Activated CD8-positive, alpha-beta T cell treated with anti-CD3 and anti-CD28 coated beads, Interleukin-2, amount 10 ng/mL, durations not matched to agents 7 days and 5 days (primary cell): ENCODE measurements around the gene ANKRD34A. TPM values are rescaled to one million over a fixed set of nuclear protein-coding genes. Genes with fewer than 3 reads are reported as not detected.

ENCODE experiments used
- ATAC-seq: fragments of 150-1000 bp; cut with Tn5 transposase; one replicate; pipeline ENCODE4 v1.10.0; 2021; ENCODE audit warnings: moderate library complexity
- CTCF ChIA-PET: fragments of 350-600 bp; sonication (Branson Sonifier 250); formaldehyde crosslinking; loops from one replicate; lab custom pipeline; 2021; ENCODE audit warnings: antibody characterized with exemption; lab: Charles Lee
- POLR2A ChIA-PET: fragments of 350-600 bp; sonication (Branson Sonifier 250); formaldehyde crosslinking; loops from one replicate; lab custom pipeline; 2021; ENCODE audit warnings: antibody characterized with exemption; lab: Charles Lee
- DNase-seq: peaks from one replicate; pipeline ENCODE4 v3.0.0-alpha.2; 2020
- H3K27ac Mint-ChIP-seq: one replicate; pipeline ENCODE4 v1.8.0; 2021; ENCODE audit warnings: mild to moderate bottlenecking, mixed read lengths
- H3K27me3 Mint-ChIP-seq: one replicate; pipeline ENCODE4 v1.8.0; 2021; ENCODE audit warnings: low read depth, mixed read lengths
- H3K36me3 Mint-ChIP-seq: one replicate; pipeline ENCODE4 v1.8.0; 2021; ENCODE audit warnings: low read depth, mixed read lengths
- H3K4me1 Mint-ChIP-seq: one replicate; pipeline ENCODE4 v1.8.0; 2021; ENCODE audit warnings: low read depth, mixed read lengths
- H3K4me3 Mint-ChIP-seq: one replicate; pipeline ENCODE4 v1.8.0; 2021; ENCODE audit warnings: mild to moderate bottlenecking, mixed read lengths
- H3K9me3 Mint-ChIP-seq: one replicate; pipeline ENCODE4 v1.8.0; 2022; ENCODE audit warnings: mixed read lengths; ENCODE audit not compliant: insufficient read depth
- total RNA-seq, 2 experiments: library from RNA; stranded (reverse); gene quantifications; one replicate each; pipeline ENCODE4 v1.2.3, GENCODE V29; 2021

The ANKRD34A gene
- total RNA-seq, 2 experiments from 2014 or later = 1.8 to 2.4 TPM

GRCh38 chr1:145980457-145980994 lies 16.2 kb upstream of the ANKRD34A start:
- Mint-ChIP-seq H3K4me1 (peaks cover 27% of the 10 kb centered on the region), H3K9me3 (no peaks in the 10 kb centered on the region), H3K4me3 (no peak overlapping the region), H3K27me3 (no peaks in the 10 kb centered on the region), H3K27ac (no peak overlapping the region), H3K36me3 (peaks cover 3% of the 10 kb centered on the region)
- DNase-seq (no peak), ATAC-seq (no peak)
- ChIA-PET POLR2A (interaction anchor here (0.6 to 8.1 kb wide), 10 partner anchors 12 to 71 kb away, joined by 4 to 373 read pairs (median 19); partner anchors contain the start of genes ANKRD34A, LIX1L, PEX11B and POLR3GL), CTCF (interaction anchor here (1.3 to 8.7 kb wide), 10 partner anchors 13 to 134 kb away, joined by 3 to 269 read pairs (median 44); partner anchors contain the start of genes ANKRD34A, LIX1L, NUDT17 and POLR3GL)

- peak; percentile 20 for ATAC-seq
- CTCF ChIA-PET = interaction anchor here (1.3 to 8.7 kb wide), 14 partner anchors 12 to 134 kb away, joined by 3 to 269 read pairs (median 34); partner anchors contain the start of genes ANKRD34A, LIX1L, NUDT17 and PIAS3
Observed at GRCh38 chr1:145979746-145980456, 15.5 kb upstream of the ANKRD34A start.

DNA sequence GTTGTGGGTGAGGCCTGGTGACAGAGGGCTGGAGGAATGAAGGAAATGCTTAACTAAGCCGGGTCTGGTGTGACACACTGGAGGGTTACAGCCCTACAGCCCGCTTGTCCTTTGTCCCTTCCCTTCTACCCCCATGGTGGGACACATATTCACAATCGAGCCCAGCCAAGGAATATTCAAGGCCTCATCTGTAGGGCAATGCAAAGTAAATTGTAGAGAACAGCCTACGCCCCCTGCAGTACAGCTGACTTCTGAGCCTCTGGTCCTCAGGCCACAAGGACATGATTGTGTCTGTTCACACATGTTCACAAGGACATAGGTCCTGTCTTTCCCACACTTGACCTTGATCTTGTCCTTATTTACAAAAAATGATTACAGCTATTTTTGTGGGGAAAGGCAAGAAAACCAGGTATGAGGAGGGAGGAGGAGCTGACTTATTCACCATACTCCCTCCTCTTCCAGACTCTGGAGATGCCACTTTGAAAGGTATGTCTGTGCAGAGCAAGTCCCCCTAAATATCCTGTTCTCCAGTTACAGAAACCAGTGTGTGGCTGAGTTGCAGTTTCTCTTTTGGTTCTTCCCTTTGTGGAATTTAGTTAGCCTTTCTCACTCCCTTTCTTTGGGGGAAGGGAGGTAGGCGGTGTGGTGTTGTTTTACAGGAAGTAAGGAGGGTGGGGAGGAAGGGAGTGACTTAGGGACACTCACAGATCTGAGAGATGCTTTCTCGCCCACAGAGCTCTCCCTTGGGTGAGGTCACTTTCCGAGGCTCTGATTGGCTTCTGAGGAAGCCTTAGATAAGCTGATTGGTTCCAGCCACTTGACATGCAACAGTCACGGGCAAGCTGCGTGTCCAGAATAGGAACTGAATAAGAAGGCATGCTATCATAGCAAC lies 14.7 kb upstream of the ANKRD34A start:
- no peak overlapping the region for H3K27ac Mint-ChIP-seq
- H3K4me3 Mint-ChIP-seq = no peak overlapping the region

More at GRCh38 chr1:145979746-145980456, 15.5 kb upstream of the ANKRD34A start:
- H3K27me3 Mint-ChIP-seq = no peaks in the 10 kb centered on the region
- no peak overlapping the region for H3K27ac Mint-ChIP-seq
- POLR2A ChIA-PET = interaction anchor here (0.9 to 8.1 kb wide), 11 partner anchors 13 to 72 kb away, joined by 3 to 373 read pairs (median 13); partner anchors contain the start of genes ANKRD34A, LIX1L, PEX11B and POLR3GL
- no peaks in the 10 kb centered on the region for H3K9me3 Mint-ChIP-seq
- DNase-seq = no peak
- peaks cover 21% of the 10 kb centered on the region for H3K4me1 Mint-ChIP-seq
- H3K4me3 Mint-ChIP-seq = no peak overlapping the region
- peaks cover 3% of the 10 kb centered on the region for H3K36me3 Mint-ChIP-seq

DNA sequence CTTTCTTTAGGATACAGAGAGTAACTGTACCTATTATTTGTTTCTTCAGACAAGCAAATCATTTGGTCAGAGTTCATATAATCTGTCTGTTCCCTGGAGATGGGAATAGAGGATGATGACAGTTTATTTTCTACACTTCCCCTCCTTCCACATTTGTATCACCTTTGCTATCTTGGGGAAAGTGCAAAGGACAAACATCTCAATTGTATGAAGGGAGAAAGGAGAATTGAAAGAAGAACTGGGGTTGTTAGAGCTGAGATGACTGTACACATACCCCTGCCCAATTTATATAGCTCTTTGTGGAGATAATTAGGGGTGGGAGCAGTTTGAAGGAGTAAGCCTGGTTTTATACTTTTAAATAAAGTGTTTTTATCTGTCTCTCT lies 14.1 kb upstream of the ANKRD34A start:
- peaks cover 11% of the 10 kb centered on the region for H3K4me1 Mint-ChIP-seq
- DNase-seq (no peak), ATAC-seq (no peak)
- POLR2A ChIA-PET = interaction anchor here (1.1 to 8.1 kb wide), 10 partner anchors 14 to 133 kb away, joined by 3 to 373 read pairs (median 19); partner anchors contain the start of genes ANKRD34A, LIX1L, NUDT17 and POLR3GL
- no peaks in the 10 kb centered on the region for H3K27me3 Mint-ChIP-seq
- H3K36me3 Mint-ChIP-seq = peaks cover 5% of the 10 kb centered on the region
- H3K9me3 Mint-ChIP-seq = no peaks in the 10 kb centered on the region
- H3K4me3 Mint-ChIP-seq = no peak overlapping the region
- H3K27ac Mint-ChIP-seq = no peak overlapping the region
- CTCF ChIA-PET = interaction anchor here (1.2 to 8.7 kb wide), 17 partner anchors 10 to 132 kb away, joined by 3 to 269 read pairs (median 25); partner anchors contain the start of genes ANKRD34A, ITGA10, LIX1L and NUDT17

More for the DNA sequence above, 14.7 kb upstream of the ANKRD34A start:
- Mint-ChIP-seq H3K27me3 (no peaks in the 10 kb centered on the region), H3K4me1 (peaks cover 16% of the 10 kb centered on the region), H3K9me3 (no peaks in the 10 kb centered on the region), H3K36me3 (peaks cover 4% of the 10 kb centered on the region)
- ChIA-PET CTCF (interaction anchor here (0.7 to 8.7 kb wide), 17 partner anchors 11 to 133 kb away, joined by 3 to 269 read pairs (median 25); partner anchors contain the start of genes ANKRD34A, ITGA10, LIX1L and NUDT17), POLR2A (interaction anchor here (0.9 to 8.1 kb wide), 12 partner anchors 14 to 134 kb away, joined by 3 to 373 read pairs (median 12); partner anchors contain the start of genes ANKRD34A, LIX1L, NUDT17 and PEX11B)
- peak; percentile 89 for ATAC-seq
- peak; percentile 93 for DNase-seq

DNA sequence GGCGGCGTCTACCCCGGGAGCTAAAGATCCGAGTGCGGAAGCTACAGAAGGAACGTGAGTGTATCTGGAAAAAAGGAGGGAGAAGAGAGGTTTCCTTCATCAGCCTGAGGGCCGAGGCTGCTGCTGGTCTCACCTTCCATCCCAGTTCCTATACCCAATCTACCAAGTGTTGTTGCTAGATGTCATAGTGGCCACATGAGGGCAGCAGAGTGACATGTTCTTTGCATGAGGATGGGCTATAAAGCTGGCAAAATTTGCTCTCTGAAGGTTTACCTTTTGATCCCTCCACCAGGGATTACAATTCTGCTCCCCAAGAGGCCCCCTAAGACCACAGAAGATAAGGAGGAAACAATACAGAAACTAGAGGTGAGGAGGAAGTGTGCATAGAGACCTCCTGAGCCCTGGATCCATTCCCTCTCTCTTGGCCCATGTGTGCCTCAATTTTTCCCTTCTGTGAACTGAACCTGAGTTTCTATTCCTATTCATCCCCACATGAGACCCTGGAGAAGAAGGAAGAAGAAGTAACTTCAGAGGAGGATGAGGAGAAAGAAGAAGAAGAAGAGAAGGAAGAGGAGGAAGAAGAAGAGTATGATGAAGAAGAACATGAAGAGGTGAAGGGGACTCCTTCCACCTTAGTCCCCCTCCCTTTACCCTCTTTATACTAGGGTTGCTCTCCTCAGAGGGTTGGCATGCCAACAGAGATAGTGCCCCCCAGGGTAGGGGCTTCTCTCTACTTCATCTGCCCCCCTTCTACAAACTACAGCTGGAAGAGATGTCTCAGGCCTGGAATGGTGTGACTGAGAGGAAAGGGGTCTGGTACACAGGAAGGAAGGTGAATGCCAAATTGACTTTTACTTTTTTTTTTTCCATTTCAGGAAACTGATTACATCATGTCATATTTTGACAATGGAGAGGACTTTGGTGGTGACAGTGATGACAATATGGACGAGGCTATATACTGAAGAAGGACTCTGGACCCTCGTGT lies 13.4 kb upstream of the ANKRD34A start:
- CTCF ChIA-PET = interaction anchor here (0.6 to 8.7 kb wide), 24 partner anchors 10 to 149 kb away, joined by 3 to 269 read pairs (median 8); partner anchors contain the start of genes ANKRD34A, ITGA10, LIX1L and NUDT17
- ATAC-seq = peak; percentile 34
- POLR2A ChIA-PET = interaction anchor here (0.6 to 8.1 kb wide), 13 partner anchors 12 to 132 kb away, joined by 3 to 373 read pairs (median 10); partner anchors contain the start of genes ANKRD34A, LIX1L, NUDT17 and POLR3GL
- H3K27me3 Mint-ChIP-seq = no peaks in the 10 kb centered on the region
- peaks cover 4% of the 10 kb centered on the region for H3K4me1 Mint-ChIP-seq
- H3K4me3 Mint-ChIP-seq = no peak overlapping the region
- H3K9me3 Mint-ChIP-seq = no peaks in the 10 kb centered on the region
- H3K36me3 Mint-ChIP-seq = peaks cover 5% of the 10 kb centered on the region
- H3K27ac Mint-ChIP-seq = no peak overlapping the region
- DNase-seq = peak; percentile 86

GRCh38 chr1:145977016-145977415 lies 12.6 kb upstream of the ANKRD34A start:
- H3K36me3 Mint-ChIP-seq = peaks cover 5% of the 10 kb centered on the region
- H3K9me3 Mint-ChIP-seq = no peaks in the 10 kb centered on the region
- ATAC-seq (no peak), DNase-seq (no peak)
- no peaks in the 10 kb centered on the region for H3K27me3 Mint-ChIP-seq
- no peak overlapping the region for H3K27ac Mint-ChIP-seq
- no peak overlapping the region for H3K4me3 Mint-ChIP-seq
- H3K4me1 Mint-ChIP-seq = peaks cover 3% of the 10 kb centered on the region
- CTCF ChIA-PET = interaction anchor here (0.8 to 8.7 kb wide), 21 partner anchors 9 to 149 kb away, joined by 3 to 269 read pairs (median 13); partner anchors contain the start of genes ANKRD34A, LIX1L, NUDT17 and PIAS3
- POLR2A ChIA-PET = interaction anchor here (0.6 to 8.1 kb wide), 10 partner anchors 11 to 131 kb away, joined by 3 to 373 read pairs (median 16); partner anchors contain the start of genes ANKRD34A, LIX1L, NUDT17 and POLR3GL

DNA sequence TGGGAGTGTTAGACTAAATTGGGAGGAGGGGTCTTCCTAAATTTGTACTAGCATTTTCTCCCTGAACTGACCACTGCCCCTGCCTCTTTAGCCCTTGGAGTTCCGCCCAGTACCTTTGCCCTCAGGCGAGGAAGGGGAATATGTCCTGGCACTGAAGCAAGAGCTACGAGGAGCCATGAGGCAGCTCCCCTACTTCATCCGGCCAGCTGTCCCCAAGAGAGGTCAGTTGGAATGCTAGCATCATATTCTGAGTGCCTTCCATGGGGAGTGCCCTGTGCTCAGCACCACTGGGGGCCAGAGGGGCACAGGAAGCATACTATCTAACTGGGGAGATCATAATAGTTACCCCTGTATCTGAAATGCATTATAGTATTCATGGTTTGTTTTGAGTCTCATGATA lies 10.8 kb upstream of the ANKRD34A start:
- H3K27me3 Mint-ChIP-seq = no peaks in the 10 kb centered on the region
- H3K9me3 Mint-ChIP-seq = no peaks in the 10 kb centered on the region
- POLR2A ChIA-PET = interaction anchor here (8.1 kb wide), 1 partner anchor 18 kb away, joined by 373 read pairs; the partner anchor contains the start of gene TXNIP
- peaks cover 3% of the 10 kb centered on the region for H3K4me1 Mint-ChIP-seq
- ATAC-seq (no peak), DNase-seq (no peak)
- H3K36me3 Mint-ChIP-seq = peaks cover 5% of the 10 kb centered on the region
- no peak overlapping the region for H3K4me3 Mint-ChIP-seq
- H3K27ac Mint-ChIP-seq = peak overlapping the region; percentile 24
- CTCF ChIA-PET = interaction anchor here (8.3 to 8.7 kb wide), 2 partner anchors 18 to 35 kb away, joined by 235 to 269 read pairs; partner anchors contain the start of gene TXNIP

- Mint-ChIP-seq H3K27ac (no peak overlapping the region), H3K9me3 (no peaks in the 10 kb centered on the region)
Observed at GRCh38 chr1:145974721-145975120, 10.3 kb upstream of the ANKRD34A start.

GRCh38 chr1:145972580-145972979 lies 8.2 kb upstream of the ANKRD34A start:
- POLR2A ChIA-PET = interaction anchor here (1.6 kb wide), 1 partner anchor 9 kb away, joined by 8 read pairs; the partner anchor contains the start of genes ANKRD34A and POLR3GL
- H3K36me3 Mint-ChIP-seq = peaks cover 13% of the 10 kb centered on the region
- H3K9me3 Mint-ChIP-seq = peaks cover 4% of the 10 kb centered on the region
- DNase-seq = no peak
- peaks cover 3% of the 10 kb centered on the region for H3K4me1 Mint-ChIP-seq
- CTCF ChIA-PET = interaction anchor here (0.7 to 1.3 kb wide), 4 partner anchors 9 to 35 kb away, joined by 3 read pairs; partner anchors contain the start of gene LIX1L
- no peak for ATAC-seq
- no peak overlapping the region for H3K27ac Mint-ChIP-seq
- no peak overlapping the region for H3K4me3 Mint-ChIP-seq
- no peaks in the 10 kb centered on the region for H3K27me3 Mint-ChIP-seq

More at GRCh38 chr1:145974721-145975120, 10.3 kb upstream of the ANKRD34A start:
- no peaks in the 10 kb centered on the region for H3K27me3 Mint-ChIP-seq
- H3K36me3 Mint-ChIP-seq = peaks cover 9% of the 10 kb centered on the region
- CTCF ChIA-PET = interaction anchor here (8.3 to 8.7 kb wide), 2 partner anchors 19 to 36 kb away, joined by 235 to 269 read pairs; partner anchors contain the start of gene TXNIP
- peaks cover 3% of the 10 kb centered on the region for H3K4me1 Mint-ChIP-seq
- no peak overlapping the region for H3K4me3 Mint-ChIP-seq
- no peak for ATAC-seq
- DNase-seq = no peak
- POLR2A ChIA-PET = no interaction called here
